NCI-H345 treated with DMSO at 0.1 percent for 48 hours (cell line): ENCODE measurements around the gene ABCA13.
A peak's percentile ranks its signal among the peaks of the same experiment; 100 is the strongest.

Experiments
- DNase-seq: peaks from one replicate; lab custom pipeline; 2025; ENCODE audit not compliant: unreplicated experiment; lab: John Stamatoyannopoulos, UW

ABCA13 gene

DNA sequence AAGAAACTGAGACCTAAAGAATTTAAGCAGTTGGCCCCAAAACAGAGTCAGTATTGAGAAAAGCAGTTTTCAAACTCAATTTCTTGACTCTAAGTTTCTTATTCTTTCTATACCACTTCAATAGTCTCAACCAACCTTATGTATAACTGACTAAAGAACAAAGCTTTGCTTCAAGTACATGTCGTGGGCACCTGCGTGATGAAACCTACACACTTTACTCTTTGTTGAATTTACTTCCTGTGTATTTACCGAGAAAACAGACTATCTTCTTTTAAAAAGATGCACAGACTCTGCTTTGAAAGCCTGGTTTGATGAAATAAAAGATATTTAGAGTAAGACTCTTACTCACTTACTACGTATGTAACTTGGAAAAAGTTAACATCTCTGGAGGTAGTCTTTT, 455.9 kb downstream of the ABCA13 start:
- DNase-seq, result no peak

DNA sequence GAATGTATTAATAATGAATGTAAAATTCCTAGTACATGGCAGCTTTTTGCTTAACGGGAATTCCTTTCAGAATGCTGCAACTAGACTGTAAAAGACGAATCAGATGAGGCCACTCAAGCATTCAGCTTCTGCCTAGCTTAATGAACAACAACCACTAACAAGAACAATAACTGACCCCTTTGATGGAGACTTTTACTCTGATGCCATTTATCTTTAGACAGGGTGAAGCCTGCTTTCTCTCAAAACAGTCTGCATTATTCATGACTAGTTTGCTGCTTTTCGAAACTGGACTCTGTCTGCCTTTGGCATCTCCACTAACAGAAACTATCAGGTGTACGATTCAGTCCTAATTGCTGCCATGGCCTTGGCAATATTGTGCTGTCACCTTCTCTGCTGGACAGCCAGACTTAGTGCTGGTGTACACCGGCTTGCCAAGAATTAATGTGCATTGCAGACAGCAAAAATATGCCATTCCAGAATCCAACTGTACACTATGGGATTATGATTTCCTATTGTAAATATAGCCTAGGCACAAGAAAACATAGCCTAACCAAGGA, 457.6 kb downstream of the ABCA13 start:
- DNase-seq, result no peak

DNA sequence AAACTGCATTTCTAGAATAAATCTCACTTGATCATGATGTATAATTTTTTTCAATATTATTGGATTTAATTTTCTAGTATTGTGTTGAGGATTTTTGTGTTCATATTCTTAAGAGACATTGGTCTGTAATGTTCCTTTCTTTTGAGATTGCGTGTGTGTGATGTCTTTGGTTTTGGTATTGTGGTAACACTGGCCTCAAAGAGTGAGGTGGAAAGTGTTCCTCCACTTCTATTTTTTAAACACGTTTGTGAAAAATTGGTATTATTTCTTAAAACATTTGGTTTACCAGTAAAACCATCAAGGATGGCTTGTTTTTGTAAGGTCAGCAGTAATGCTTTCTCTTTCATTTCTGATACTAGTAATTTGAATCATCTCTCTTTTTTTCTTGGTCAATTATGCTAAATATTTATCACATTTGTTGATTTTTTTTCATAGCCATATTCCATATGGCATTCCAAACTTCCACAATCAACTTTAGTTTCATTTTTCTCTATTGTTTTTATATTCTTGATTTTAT, 462.9 kb downstream of the ABCA13 start:
- no peak for DNase-seq

DNA sequence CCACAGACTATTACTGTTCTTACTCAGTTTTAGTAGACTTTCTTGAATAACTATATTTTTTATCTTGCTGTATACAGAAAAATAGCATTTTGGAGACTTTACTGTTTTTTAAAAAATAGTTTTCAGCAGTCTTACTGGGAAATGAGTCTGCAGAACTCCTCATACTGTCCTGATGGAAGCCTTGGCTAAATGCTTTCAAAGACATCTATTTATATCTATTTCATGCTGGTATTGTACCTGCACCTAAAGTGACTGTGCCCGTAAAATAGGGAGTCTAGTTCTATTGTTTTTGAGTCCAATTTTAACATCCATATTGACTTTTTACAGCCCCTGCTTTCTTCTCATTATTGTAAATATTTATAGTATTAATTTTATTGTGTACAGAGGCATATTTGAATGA, 464.5 kb downstream of the ABCA13 start:
- DNase-seq, result no peak

DNA sequence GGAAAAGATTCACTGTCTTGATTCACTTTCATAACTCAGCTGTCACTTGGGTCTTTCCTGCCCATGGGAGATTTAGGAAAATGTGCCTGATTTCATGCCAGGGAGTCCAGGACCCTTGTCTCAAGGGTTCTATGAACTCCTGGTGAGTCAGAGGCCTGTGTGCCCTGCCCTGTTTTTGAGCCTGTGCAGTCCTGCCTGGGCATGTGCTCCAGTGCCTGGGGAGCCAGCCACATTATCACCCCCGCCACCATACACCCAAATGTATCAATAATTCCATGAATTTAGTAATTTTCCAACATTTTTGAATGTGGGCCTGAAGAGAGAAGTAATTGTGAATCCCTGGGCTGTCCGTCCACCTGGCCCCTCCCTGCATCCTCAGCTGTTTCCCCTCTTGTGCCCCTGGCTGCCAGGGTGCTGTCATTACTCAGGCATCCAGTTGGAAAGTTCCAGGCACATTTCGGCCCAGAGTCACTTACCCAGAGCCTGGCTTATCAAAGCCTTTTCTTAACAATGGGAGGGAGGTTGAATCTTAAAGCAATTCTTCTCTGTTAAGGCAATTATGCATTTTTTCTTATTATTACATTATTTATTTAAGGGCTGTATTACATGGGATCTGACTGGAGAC, 465.2 kb downstream of the ABCA13 start:
- no peak for DNase-seq

DNA sequence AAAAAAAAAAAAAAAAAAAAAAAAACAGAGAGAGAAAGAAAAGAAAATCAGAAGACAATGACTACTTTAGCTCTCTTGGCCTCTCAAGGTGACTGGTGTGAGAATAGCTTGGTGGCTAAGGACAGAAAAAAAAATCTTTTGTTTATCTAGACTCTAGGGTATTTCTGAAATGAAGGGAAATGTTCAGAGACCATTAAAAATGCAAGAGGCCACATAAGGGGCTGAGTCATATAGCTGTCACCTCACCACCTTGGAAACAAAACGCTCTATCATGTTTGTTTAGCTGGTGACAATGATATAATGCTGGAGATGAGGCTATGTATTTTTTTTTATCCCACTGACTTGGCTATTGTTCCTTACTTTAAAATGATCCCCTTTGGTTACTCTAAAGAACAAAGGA, 466.1 kb downstream of the ABCA13 start:
- peak; percentile 82 for DNase-seq

DNA sequence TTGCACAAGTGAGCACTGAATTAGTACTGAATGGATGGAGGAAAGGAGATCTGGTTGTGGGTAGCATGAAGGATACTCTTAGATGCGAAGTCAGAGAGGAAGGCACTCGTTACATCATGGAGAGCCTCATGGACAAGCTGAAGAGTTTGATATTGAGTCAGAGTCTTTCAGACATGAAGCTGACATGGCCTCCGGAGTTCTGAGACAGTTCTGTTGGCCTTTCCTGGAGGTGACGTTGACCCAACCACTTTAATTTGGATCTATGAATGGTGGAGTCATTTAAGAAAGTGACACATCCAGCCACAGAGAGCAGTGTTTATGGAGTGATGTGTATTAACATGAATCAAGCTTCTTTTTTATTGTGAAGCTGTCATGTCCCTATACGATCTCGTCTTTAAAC, 466.8 kb downstream of the ABCA13 start:
- no peak for DNase-seq

DNA sequence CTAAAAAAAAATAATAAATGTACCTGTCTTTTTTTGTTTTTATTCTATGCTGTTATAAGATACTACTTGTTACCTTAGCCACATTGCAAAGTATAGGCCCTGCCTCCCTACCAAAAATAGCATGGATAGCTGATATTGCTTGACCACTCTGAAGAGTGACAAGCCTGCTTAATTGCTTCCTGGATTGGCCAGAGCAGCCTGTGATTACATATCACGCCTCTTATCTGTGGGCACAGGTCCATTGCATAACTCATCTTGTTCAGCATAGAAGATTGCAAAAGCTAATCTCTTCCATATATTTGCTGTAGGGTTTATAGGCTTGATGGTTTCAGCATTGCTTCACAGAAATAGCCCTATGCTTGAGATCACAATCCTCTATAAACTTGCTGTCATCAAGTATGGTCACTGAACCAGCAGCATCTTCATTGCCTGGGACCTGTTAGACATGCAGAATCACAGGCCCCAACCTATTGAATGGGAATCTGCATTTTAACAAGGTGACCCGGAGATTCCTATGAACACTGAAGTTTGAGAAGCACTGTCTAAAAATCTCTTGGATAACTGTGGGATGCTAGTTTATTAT, 472.3 kb downstream of the ABCA13 start:
- DNase-seq, result no peak

DNA sequence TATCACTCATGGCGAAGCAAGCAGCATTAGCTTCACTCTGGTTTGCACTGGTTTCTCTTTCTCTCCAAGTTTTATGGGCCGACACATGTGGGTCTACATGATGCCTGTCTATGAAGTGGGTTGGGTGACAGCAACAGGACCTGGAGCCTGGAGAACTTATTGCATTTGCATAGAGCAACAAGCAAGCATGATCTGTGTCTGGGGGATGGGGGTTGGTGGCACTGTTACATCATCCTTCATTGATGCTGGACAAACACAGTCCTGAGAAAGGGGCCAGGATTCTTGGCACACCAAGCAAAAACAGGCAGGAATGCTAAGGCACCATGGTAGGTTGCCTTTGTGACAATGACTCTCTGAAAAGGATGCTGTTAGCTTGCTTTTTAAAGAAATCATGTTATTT, 486.9 kb downstream of the ABCA13 start:
- DNase-seq, result no peak

DNA sequence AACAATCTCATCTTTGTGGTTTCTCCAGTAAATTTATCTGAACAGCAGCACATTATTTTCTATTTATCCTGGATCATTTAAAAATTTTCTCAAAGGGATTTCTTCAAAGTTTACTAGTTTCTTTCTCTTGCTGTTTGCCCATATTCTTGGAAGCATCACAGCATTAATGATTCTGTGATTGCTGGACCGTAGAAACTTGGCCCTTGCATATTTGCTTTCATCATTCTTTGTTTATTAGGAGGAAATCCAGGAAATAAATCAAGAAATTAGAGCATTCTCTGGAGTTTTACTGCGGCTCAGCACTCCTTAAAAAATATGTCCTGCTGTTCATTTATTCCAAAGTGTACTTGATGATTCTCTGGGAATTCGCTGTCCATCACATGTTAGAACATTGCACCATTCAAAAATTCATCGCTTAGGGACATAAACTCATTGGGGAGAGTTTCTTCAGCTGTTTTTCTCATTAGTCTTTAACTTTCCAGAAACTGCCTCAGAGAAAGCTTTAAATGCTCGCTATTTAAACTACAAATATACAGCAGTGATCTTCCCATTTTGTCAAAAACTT, 489.1 kb downstream of the ABCA13 start:
- DNase-seq, result no peak

DNA sequence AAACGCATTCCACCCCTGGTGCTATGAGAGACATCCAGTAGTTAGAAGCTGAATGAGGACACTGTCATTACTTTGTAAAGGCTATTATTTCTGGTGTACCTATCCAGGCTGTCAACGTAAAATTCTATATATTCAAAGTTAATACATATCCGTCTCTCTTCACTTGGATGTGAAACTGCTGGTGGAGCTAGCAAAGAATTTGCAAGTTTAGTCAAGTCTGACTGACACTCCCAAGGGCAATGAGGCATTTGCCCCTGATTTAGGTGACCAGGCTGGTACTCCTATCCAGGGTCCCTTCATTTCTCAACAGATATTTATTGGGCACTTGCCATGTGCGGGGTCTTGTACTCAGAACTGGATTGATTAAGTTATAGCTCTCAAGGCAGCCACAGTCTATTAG, 493.0 kb downstream of the ABCA13 start:
- DNase-seq, result no peak

DNA sequence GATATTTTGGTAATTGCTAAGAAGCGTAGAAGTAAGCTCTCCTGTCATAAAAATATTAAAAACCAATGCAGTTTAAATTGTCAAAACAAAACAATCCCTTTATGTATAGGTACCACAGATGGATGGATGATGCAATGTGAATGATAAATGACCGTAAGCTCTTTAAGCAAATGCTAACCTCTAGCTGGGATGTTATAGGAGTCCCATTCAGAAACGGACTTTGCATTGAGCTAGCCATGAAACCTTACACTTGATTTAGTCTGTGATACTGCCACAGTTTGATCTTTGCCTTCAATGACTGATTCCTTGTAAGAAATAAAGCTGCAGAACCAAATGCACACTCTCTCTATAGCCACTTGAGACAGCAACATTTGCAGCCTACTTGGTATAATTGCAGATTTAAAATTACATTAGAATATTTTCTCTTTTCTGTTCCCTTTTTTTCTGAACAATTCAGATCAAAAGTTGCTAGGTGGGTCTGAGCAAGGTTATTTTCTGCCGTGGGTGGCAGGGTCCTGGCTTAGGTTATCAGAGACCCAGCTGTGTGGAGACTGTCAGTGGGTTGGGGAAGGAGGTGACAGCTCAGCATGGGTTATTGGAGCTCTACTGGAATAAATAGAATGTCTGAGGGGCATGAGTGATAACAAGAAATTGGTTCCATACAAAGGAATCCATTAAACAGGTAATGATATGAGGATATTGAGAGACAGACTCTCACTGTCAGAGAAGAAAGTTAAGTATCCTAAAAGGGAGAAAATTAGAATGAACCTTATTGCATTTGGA, 494.3 kb downstream of the ABCA13 start:
- DNase-seq, result no peak

DNA sequence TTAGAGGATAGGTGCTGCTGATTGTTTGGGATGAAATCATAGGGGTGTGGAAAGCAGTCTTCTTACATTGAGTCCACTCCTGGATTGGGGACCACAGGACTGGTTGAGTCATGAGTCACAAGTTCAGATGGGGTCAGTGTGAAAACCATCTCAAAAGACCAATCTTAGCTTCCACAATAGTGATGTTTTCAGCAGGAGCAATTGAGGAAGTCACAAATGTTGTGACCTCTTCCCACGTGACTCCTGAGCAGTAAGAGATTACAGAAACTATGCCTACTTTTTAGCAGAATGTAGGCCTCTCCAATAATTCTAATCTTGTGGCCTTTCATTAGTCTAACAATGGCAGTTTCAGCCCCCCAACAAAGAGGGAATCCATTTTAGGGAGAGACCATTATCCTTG, 496.1 kb downstream of the ABCA13 start:
- DNase-seq, result no peak

DNA sequence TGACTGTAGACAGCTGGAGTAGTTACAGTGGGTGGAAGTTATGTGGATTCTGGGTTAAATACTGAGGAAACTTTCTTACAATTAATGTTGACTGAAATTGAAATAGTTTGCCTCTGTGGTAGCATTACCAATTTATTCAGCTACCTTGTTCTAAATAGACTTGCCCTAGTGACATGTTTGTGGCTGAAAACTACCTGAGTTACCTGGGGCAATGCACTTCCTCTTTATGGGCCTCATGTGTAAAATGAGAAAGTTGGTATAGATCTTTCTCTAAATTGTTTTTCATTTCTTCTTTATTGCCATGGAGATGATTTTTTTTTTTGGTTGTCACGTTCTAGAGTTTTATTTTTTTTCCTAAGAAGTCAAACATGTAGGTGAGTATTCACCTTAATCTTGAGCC, 500.4 kb downstream of the ABCA13 start:
- no peak for DNase-seq

DNA sequence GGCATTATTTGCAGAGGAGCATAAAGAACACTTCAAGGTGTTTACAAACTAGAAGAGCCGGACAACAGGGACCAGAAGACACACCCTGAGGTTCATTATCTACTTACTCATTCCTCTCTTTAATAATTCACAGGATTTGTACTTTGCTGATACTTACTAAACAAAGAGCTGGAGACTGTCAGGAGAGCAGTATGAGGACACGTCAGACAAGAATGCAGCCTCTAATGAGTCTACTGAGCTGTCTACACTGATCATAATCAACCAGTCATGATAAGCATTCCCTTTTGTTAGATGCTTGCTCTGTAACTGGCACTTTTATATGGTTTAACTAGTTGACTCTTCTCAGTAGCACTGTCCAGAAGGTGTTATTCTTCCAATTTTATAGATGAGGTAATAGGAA, 509.7 kb downstream of the ABCA13 start:
- DNase-seq, result no peak

DNA sequence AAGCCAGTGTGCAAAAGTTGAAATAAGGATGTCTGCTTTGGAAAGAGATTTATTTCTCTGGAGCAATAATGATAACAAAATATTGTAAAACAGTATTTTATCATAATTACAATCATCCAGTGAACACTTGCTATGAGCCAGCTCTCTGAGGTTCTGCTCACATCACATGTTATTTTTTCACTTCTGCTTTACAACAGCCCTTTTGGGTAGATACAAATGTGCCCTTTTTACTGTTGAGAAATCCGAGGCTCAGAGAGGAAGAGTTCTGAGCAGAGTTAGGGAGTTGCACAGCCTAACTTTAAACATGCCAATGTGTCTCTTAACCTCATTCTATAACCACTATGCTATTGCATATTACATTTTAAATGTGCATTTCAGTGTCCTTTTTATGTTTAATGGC, 520.5 kb downstream of the ABCA13 start:
- DNase-seq, result no peak
